Measurements from ENCODE around the gene N4BP2L2. TPM values are rescaled to one million over a fixed set of nuclear protein-coding genes. Genes with fewer than 3 reads are reported as not detected.

The N4BP2L2 gene
- total RNA-seq, 4 donors from 2014 or later, result 139 to 282 (median 229) TPM

GRCh38 chr13:32497589-32497988 lies 41.0 kb downstream of the N4BP2L2 start:
- H3K4me3 ChIP-seq, result no peak overlapping the region
- H3K9me3 ChIP-seq, result no peaks in the 10 kb centered on the region
- H3K4me1 ChIP-seq, result peaks cover 0 to 26% (median 0%) of the 10 kb centered on the region in 4 donors
- no peaks in the 10 kb centered on the region for H3K27me3 ChIP-seq
- H3K36me3 ChIP-seq, result no peaks in the 10 kb centered on the region
- no peak overlapping the region for H3K27ac ChIP-seq
- DNase-seq (ENCODE audit: low spot score in 2 of 2), result no peak
- 50 to 68% methylated on average over 1 of the region's 1 CpG for WGBS, 2 donors
- no peak for TF ChIP-seq CTCF (IDR thresholded peaks at IDR 0.05)
- TF ChIP-seq EP300 (IDR thresholded peaks at IDR 0.05), result no peak
- no peak for TF ChIP-seq POLR2A (IDR thresholded peaks at IDR 0.05)

- H3K4me1 ChIP-seq, result peaks cover 0 to 26% (median 0%) of the 10 kb centered on the region in 4 donors
- no peaks in the 10 kb centered on the region for H3K36me3 ChIP-seq
- no peak for DNase-seq (ENCODE audit: low spot score in 2 of 2)
- H3K4me3 ChIP-seq, result no peak overlapping the region
- no peaks in the 10 kb centered on the region for H3K9me3 ChIP-seq
- no peaks in the 10 kb centered on the region for H3K27me3 ChIP-seq
- no peak overlapping the region for H3K27ac ChIP-seq
- WGBS, 2 donors, result 44 to 61% methylated on average over 1 of the region's 1 CpG
- no peak for TF ChIP-seq CTCF (IDR thresholded peaks at IDR 0.05)
- TF ChIP-seq EP300 (IDR thresholded peaks at IDR 0.05), result no peak
- no peak for TF ChIP-seq POLR2A (IDR thresholded peaks at IDR 0.05)
These were observed 41.9 kb downstream of the N4BP2L2 start for GRCh38 chr13:32496599-32497160.

- H3K4me3 ChIP-seq, result no peak overlapping the region
- no peaks in the 10 kb centered on the region for H3K9me3 ChIP-seq
- H3K27me3 ChIP-seq, result no peaks in the 10 kb centered on the region
- WGBS, 2 donors, result 95 to 98% methylated on average over 4 of the region's 4 CpGs
- no peak overlapping the region for H3K27ac ChIP-seq
- H3K36me3 ChIP-seq, result no peaks in the 10 kb centered on the region
- peaks cover 0 to 26% (median 0%) of the 10 kb centered on the region in 4 donors for H3K4me1 ChIP-seq
- DNase-seq (ENCODE audit: low spot score in 2 of 2), result no peak
- no peak for TF ChIP-seq CTCF (IDR thresholded peaks at IDR 0.05)
- TF ChIP-seq POLR2A (IDR thresholded peaks at IDR 0.05), result no peak
- TF ChIP-seq EP300 (IDR thresholded peaks at IDR 0.05), result no peak
These were observed 42.8 kb downstream of the N4BP2L2 start for GRCh38 chr13:32495841-32496240.

GRCh38 chr13:32495429-32495828 lies 43.2 kb downstream of the N4BP2L2 start:
- 85 to 87% methylated on average over 5 of the region's 5 CpGs for WGBS, 2 donors
- H3K27me3 ChIP-seq, result no peaks in the 10 kb centered on the region
- H3K27ac ChIP-seq, result no peak overlapping the region
- H3K9me3 ChIP-seq, result no peaks in the 10 kb centered on the region
- TF ChIP-seq POLR2A (IDR thresholded peaks at IDR 0.05) (no peak), EP300 (IDR thresholded peaks at IDR 0.05) (no peak), CTCF (IDR thresholded peaks at IDR 0.05) (no peak)
- H3K4me3 ChIP-seq, result no peak overlapping the region
- peaks cover 0 to 26% (median 0%) of the 10 kb centered on the region in 4 donors for H3K4me1 ChIP-seq
- no peaks in the 10 kb centered on the region for H3K36me3 ChIP-seq
- no peak for DNase-seq (ENCODE audit: low spot score in 2 of 2)

GRCh38 chr13:32491028-32491427 lies 47.6 kb downstream of the N4BP2L2 start:
- Histone ChIP-seq H3K27me3 (no peaks in the 10 kb centered on the region), H3K4me1 (peaks cover 0 to 15% (median 0%) of the 10 kb centered on the region in 4 donors), H3K36me3 (peaks cover 0 to 7% (median 0%) of the 10 kb centered on the region in 3 donors), H3K27ac (no peak overlapping the region), H3K4me3 (no peak overlapping the region), H3K9me3 (no peaks in the 10 kb centered on the region)
- no peak for TF ChIP-seq EP300 (IDR thresholded peaks at IDR 0.05)
- TF ChIP-seq POLR2A (IDR thresholded peaks at IDR 0.05), result no peak
- no peak for TF ChIP-seq CTCF (IDR thresholded peaks at IDR 0.05)
- WGBS, 2 donors, result 94 to 97% methylated on average over 1 of the region's 1 CpG
- DNase-seq (ENCODE audit: low spot score in 2 of 2), result no peak
